Esophagus squamous epithelium (tissue), 4 donors: ENCODE data around the gene ENTPD3.

Experiments used
- CTCF ChIP-seq, 6 experiments: fragments of 450-650 bp in 4 of 6; fragments of 200-600 bp in 2 of 6; sonication (generic) in 2 of 6; IDR thresholded peaks; one replicate each; pipeline ENCODE4 v1.5.1; 2016 to 2019; ENCODE audit warnings: antibody characterized with exemption in 6 of 6, mild to moderate bottlenecking in 4 of 6, moderate library complexity in 4 of 6
- POLR2A ChIP-seq, 4 donors: fragments of 450-650 bp; IDR thresholded peaks; one replicate each; pipeline ENCODE4 v1.6.1; 2017; ENCODE audit warnings: antibody characterized with exemption in 4 of 4, mild to moderate bottlenecking in 4 of 4, moderate library complexity in 3 of 4

- TF ChIP-seq CTCF (IDR thresholded peaks at IDR 0.05) (no peak), POLR2A (IDR thresholded peaks at IDR 0.05) (no peak)
Observed at GRCh38 chr3:40461161-40461560, 74.2 kb downstream of the ENTPD3 start.
